SH-SY5Y (cell line): Measurements from ENCODE around the gene MAN1A2.

Source experiments
- GATA2 ChIP-seq: IDR thresholded peaks from 2 replicates; pipeline ENCODE4 v1.6.1; 2011; ENCODE audit warnings: mild to moderate bottlenecking, low read depth, low read length
- GATA3 ChIP-seq: IDR thresholded peaks from 2 replicates; pipeline ENCODE4 v1.6.1; 2011; ENCODE audit warnings: low read depth, mild to moderate bottlenecking, low read length, moderate library complexity

GRCh38 chr1:117570988-117571409 lies 203.8 kb downstream of the MAN1A2 start:
- TF ChIP-seq GATA2 = no peak
- no peak for TF ChIP-seq GATA3
